HepG2 (cell line): ENCODE measurements around the gene HOXC9.

Experiments used
- ELF4 ChIP-seq: sonication (generic); formaldehyde crosslinking; IDR thresholded peaks from 2 replicates; pipeline ENCODE4 v1.5.0; 2020; ENCODE audit warnings: missing genetic modification reagents, mild to moderate bottlenecking, moderate library complexity, borderline replicate concordance
- MTF2 ChIP-seq: sonication (generic); formaldehyde crosslinking; IDR thresholded peaks from 2 replicates; pipeline ENCODE4 v1.5.0; 2020; ENCODE audit warnings: missing genetic modification reagents, borderline replicate concordance
- POLR2AphosphoS5 ChIP-seq: IDR thresholded peaks from 2 replicates; pipeline ENCODE4 v1.6.1; 2012; ENCODE audit warnings: low read depth, low read length
- SMARCC2 ChIP-seq: fragments of 450-650 bp; IDR thresholded peaks from 2 replicates; pipeline ENCODE4 v1.6.1; 2017; ENCODE audit warnings: antibody characterized with exemption, mild to moderate bottlenecking
- ZFP36 ChIP-seq: fragments of 150-350 bp; IDR thresholded peaks from 2 replicates; pipeline ENCODE4 v1.6.1; 2018; ENCODE audit warnings: borderline replicate concordance, low read length, low read depth; ENCODE audit not compliant: partially characterized antibody
- TF ChIP-seq, protein P1 (sequence below): sonication (generic); formaldehyde crosslinking; IDR thresholded peaks from 2 replicates; pipeline ENCODE4 v1.5.0; 2020; ENCODE audit warnings: mild to moderate bottlenecking, missing genetic modification reagents, moderate library complexity
- TF ChIP-seq, protein P2 (sequence below): sonication (generic); formaldehyde crosslinking; IDR thresholded peaks from 2 replicates; pipeline ENCODE4 v1.4.0; 2020; ENCODE audit warnings: mild to moderate bottlenecking, missing genetic modification reagents

DNA sequence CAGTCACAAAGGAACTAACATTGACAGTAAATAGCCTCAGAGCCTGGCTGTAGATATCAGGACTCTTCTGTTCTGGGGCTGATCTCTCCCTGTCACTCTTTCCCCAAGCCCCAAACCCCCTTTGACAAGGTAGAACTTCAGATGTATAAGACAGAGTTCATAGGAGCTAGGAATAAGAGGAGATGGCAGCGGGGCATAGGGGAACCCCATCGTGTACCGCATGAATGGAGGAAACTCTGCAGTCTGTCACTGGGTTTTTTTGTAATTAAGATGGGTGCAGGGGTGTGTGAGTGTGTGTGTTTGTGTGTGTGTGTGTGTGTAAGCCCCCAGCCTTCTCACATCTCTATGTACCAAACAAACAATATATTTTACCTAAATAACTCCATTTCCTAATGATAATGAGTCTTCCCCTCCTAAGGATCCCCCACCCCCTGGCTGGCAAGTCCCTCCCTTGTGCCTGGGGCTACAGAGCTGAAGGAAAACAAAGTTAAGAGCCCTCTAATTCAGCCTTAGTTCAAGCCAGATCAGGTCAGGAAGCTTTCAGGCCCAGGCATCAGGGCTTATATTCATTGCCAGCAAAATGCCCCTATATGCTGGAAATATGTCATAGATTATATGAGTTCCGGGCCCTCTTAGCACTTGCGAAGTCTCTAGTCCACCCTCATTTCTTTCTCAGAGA lies 44.6 kb downstream of the HOXC9 start:
- TF ChIP-seq ELF4 (no peak), ZFP36 (no peak), SMARCC2 (no peak), MTF2 (CRISPR knock-in tag) (no peak), POLR2AphosphoS5 (no peak)
- TF ChIP-seq, protein P1, sequence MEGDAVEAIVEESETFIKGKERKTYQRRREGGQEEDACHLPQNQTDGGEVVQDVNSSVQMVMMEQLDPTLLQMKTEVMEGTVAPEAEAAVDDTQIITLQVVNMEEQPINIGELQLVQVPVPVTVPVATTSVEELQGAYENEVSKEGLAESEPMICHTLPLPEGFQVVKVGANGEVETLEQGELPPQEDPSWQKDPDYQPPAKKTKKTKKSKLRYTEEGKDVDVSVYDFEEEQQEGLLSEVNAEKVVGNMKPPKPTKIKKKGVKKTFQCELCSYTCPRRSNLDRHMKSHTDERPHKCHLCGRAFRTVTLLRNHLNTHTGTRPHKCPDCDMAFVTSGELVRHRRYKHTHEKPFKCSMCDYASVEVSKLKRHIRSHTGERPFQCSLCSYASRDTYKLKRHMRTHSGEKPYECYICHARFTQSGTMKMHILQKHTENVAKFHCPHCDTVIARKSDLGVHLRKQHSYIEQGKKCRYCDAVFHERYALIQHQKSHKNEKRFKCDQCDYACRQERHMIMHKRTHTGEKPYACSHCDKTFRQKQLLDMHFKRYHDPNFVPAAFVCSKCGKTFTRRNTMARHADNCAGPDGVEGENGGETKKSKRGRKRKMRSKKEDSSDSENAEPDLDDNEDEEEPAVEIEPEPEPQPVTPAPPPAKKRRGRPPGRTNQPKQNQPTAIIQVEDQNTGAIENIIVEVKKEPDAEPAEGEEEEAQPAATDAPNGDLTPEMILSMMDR (CRISPR knock-in tag): no peak
- TF ChIP-seq, protein P2, sequence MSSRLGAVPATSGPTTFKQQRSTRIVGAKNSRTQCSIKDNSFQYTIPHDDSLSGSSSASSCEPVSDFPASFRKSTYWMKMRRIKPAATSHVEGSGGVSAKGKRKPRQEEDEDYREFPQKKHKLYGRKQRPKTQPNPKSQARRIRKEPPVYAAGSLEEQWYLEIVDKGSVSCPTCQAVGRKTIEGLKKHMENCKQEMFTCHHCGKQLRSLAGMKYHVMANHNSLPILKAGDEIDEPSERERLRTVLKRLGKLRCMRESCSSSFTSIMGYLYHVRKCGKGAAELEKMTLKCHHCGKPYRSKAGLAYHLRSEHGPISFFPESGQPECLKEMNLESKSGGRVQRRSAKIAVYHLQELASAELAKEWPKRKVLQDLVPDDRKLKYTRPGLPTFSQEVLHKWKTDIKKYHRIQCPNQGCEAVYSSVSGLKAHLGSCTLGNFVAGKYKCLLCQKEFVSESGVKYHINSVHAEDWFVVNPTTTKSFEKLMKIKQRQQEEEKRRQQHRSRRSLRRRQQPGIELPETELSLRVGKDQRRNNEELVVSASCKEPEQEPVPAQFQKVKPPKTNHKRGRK: no peak
